Breast epithelium (tissue), 3 donors: ENCODE results near the gene FTSJ1.

Experiments used
- CTCF ChIP-seq, 3 donors: fragments of 450-650 bp; IDR thresholded peaks; one replicate each; pipeline ENCODE4 v1.5.1; 2016 to 2017; ENCODE audit warnings: antibody characterized with exemption in 3 of 3, mild to moderate bottlenecking in 3 of 3, moderate library complexity in 3 of 3
- POLR2A ChIP-seq: fragments of 450-650 bp; IDR thresholded peaks from one replicate; pipeline ENCODE4 v1.6.1; 2016; ENCODE audit warnings: antibody characterized with exemption, mild to moderate bottlenecking, moderate library complexity
- POLR2AphosphoS5 ChIP-seq, 3 donors: sonication (generic); formaldehyde crosslinking; IDR thresholded peaks; one replicate each; pipeline ENCODE4 v1.6.1; 2017; ENCODE audit warnings: antibody characterized with exemption in 3 of 3

GRCh38 chrX:48460606-48461005 lies 15.4 kb upstream of the FTSJ1 start:
- no peak for TF ChIP-seq CTCF (IDR thresholded peaks at IDR 0.05)
- no peak for TF ChIP-seq POLR2A
- no peak for TF ChIP-seq POLR2AphosphoS5 (IDR thresholded peaks at IDR 0.05)
